Aortic smooth muscle cell (primary cell): ENCODE results near the gene SLC12A9. TPM values are rescaled to one million over a fixed set of nuclear protein-coding genes. Genes with fewer than 3 reads are reported as not detected.

Experiments
- total RNA-seq: library from RNA; depleted of rRNA; stranded (reverse); fragments of >200 nt; gene quantifications from 2 replicates; pipeline ENCODE4 v1.2.3, GENCODE V29; 2014

The SLC12A9 gene, protein sequence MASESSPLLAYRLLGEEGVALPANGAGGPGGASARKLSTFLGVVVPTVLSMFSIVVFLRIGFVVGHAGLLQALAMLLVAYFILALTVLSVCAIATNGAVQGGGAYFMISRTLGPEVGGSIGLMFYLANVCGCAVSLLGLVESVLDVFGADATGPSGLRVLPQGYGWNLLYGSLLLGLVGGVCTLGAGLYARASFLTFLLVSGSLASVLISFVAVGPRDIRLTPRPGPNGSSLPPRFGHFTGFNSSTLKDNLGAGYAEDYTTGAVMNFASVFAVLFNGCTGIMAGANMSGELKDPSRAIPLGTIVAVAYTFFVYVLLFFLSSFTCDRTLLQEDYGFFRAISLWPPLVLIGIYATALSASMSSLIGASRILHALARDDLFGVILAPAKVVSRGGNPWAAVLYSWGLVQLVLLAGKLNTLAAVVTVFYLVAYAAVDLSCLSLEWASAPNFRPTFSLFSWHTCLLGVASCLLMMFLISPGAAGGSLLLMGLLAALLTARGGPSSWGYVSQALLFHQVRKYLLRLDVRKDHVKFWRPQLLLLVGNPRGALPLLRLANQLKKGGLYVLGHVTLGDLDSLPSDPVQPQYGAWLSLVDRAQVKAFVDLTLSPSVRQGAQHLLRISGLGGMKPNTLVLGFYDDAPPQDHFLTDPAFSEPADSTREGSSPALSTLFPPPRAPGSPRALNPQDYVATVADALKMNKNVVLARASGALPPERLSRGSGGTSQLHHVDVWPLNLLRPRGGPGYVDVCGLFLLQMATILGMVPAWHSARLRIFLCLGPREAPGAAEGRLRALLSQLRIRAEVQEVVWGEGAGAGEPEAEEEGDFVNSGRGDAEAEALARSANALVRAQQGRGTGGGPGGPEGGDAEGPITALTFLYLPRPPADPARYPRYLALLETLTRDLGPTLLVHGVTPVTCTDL
- 9.7 and 13.2 TPM in 2 replicates for total RNA-seq

DNA sequence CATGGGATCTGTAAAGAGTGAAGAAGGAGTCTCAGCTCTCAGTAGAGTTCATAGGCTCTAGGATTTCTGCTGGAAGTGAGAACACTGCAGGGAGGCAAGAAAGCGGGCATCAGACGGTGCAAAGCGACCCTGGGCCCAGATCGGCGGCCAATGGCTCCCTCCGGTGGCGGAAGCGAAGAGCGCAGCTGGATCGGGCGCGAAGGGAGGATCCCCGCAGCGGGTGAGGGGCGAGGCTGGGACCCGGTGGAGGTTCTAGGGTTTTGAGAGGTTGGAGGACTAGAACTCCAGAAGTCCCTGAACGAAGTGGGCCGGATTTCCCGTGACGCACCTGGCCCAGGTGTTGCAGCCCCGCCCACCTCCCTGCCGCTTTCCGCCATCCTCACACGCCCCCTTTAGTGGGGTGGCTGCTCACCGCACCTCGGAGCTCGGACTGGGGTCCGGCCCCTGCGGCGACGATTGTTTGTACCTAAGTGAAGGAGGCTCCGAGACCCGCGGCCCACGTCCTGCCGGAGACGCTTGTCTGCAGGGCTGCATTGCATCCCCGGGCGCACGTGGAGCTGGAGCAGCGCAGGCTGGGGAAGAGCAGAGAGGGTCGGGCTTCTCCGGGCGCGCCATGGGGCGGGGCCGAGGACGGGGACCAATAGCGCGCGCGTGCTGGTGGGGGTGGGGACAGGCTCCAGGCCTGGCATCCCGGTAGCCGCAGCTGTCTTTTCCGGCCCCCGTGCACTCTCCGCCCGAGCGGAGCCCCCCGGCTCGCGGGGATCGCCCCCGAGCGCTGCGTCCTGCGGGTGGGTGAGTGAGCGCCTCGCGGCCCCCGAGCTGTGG lies at the start of gene SLC12A9:
TSS of gene SLC12A9 (plus strand) at position 666 of the 825 bp plus-strand sequence. CDS start 1,485 bp downstream, outside the sequence.

DNA sequence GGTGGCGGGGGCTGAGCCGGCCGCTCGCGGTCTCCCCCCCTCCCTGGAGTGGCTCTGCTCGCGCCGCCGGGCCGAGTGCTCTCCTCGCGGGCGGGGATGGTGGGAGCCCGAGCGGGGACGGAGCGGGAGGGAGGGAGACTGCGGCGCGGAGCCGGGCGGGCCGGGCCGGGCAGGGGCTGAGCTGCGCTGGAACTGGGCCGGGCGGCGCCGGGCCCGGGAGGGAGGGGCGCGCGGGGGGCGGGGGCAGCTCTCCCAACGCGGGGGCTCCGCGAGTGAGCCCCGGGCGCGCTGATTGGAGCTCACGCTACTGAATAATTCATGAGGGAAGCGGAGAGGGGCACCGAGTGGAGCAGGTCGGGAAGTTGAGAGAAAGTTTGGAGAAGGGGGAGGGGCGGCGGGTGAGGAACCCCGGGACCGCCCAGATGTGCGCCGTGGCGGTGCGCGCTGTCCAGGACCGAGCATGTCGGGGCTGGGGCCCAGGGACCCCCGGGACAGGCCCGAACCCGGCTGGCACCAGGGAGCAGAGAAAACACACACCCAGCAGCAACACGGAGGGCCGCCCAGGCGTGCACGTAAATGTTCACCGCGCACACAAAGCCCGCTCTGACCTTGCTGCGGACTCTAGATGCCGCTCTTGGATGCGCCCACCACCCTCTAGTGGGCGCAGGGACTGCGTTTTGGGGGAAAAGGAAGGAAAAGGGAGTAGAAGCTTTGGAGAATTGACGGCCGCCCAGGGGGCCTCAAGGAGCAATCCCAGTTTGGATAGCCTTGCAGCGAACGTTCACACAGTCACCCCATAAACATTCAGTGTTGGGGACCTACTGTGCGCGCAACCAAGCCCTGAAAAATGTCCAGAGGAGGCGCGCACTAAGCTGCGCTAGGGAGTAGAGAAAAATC lies 24.9 kb upstream of the SLC12A9 start, which contains the start of gene EPHB4:
TSS of gene EPHB4 (minus strand) at position 194 of the 897 bp plus-strand sequence. CDS start 493 bp downstream, outside the sequence.

DNA sequence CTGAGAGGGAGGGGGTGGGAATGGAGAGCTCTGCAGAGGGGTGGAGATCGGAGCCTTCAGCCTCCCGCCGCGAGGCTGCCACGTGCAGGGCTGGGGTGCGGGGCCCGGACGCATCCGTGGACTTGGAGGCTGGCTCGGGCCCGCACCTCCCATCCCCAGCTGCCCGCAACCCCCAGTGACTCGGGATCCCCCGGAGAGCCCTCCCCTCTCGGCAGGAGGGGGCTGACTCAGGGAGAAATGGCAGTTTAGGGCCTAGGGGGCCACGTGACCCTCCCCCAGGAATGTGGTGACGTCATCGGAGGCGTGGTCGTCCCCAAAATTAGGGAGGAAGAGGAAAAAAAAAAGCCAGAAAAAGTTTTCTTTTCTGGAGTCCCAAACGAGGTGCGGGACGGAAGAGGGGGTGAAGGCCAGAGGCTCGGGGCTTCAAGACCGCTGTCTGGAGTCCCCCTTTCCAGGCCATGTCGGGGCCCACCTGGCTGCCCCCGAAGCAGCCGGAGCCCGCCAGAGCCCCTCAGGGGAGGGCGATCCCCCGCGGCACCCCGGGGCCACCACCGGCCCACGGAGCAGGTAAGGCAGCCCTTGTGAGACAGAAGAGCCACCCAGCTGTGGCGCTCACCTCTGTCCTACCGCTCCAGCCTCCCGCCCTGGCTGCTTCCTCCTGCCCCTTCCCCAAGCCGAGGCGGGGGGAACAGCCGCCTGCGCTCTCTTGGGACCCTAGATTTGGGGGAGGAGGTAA lies 14.7 kb downstream of the SLC12A9 start, which contains the start of gene TRIP6:
TSS of gene TRIP6 (plus strand) at position 348 of the 736 bp plus-strand sequence. CDS start at position 459, 111 bp downstream.

DNA sequence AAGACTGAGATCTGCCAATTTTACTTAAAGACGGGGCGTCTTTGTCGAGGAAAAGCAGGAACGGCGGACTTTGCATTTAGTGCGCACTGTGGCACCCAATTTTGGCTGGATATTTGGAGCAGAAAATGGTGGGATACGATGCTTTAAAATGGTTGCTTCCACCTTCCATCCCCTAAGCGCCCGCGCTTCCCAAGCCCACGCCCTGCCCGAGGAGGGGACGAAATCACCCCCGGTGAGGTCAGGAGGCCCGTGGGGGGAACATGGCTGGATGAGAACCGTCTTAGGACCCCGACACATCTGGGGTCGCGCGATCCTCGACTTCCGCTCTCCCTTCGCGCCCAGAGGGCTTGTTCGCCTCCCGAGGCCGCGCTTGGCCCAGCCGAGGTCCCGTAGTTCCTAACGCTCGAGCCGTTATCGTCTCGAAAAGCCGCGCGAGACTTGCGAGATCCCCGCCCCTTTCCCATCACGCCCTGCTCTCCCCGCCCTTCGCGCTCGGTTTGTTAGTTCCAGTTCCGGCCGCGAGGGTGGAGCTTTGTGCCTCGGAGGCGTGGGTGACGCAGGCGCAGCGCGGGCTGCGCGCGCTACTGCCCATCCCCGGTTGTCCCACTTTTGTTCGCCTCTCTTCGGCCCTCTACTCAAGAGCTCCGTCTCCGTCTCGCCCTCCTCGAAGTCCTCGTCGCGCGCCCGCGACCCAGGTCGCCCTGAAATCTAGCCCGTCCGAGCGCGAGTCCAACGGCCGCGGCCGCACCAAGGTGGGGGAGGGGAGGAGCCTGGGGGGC lies 22.3 kb downstream of the SLC12A9 start, which contains the start of gene SRRT:
TSS of gene SRRT (plus strand) at position 527 of the 779 bp plus-strand sequence. CDS start 488 bp downstream, outside the sequence.

DNA sequence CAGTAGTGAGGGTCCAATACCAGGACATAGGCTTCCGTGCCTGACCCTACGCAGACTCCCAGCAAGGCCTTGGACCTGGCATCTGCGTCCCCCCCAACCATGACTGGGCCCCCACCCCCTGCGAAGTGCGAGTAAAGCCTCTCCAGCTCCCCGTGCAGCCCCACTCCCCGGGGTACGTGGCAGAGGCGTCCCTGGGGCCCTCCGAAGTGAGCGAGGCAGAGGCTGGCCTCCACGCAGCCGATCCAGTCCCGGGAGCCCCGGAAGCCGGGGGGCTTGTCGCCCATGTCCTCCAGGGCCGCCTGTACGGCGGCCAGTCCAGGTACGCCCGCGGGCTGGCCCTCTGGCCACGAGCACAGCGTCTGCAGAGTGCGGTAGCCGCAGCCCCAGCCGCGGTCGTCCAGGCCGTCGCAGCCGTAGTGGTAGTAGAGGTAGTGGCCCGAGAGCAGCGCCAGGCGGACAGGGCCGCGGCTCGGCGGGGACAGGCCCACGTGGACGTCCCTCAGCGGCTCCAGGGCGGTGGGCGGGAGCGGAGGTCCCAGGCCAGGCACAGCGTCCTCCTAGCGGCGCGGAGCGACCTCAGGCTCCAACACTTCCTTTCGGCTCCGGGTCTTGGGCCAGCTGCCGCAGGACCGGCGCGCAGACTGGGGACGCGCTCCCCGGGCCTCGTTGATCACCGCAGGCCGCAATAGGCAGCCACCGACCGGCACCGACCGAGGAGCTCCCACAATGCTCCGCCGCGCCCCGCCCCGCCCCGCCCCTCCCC lies 36.7 kb downstream of the SLC12A9 start, which contains the start of gene UFSP1:
TSS of gene UFSP1 (minus strand) at position 728 of the 763 bp plus-strand sequence. CDS start at position 284, 444 bp downstream.

DNA sequence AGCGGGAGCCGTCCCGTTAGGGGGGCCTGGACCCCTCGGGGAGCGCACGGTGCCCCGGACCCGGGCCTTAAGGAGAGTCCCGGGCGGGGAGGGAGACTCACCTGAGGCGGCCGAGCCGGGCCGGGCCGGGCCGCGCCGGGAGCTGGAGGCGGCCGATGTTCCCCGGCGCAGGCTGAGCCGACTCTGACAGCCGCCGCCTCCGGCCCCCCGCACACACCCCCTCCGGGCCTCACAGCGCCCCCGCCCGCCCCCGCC lies 43.1 kb downstream of the SLC12A9 start, which contains the start of gene ACHE:
TSS of gene ACHE (minus strand) at position 188 of the 255 bp plus-strand sequence. CDS start 1,656 bp downstream, outside the sequence.

Other genes starting within 250 kb of the SLC12A9 start
- 4.0 and 6.9 TPM in 2 replicates for gene MOSPD3, start 240.2 kb upstream of the SLC12A9 start, total RNA-seq
- 0.31 and 0.40 TPM in 2 replicates for gene TFR2, start 211.2 kb upstream of the SLC12A9 start, total RNA-seq
- gene ACTL6B, start 196.3 kb upstream of the SLC12A9 start, total RNA-seq = not detected in 2 replicates
- gene GNB2, start 179.0 kb upstream of the SLC12A9 start, total RNA-seq = 84.4 and 86.5 TPM in 2 replicates
- 11.4 and 11.8 TPM in 2 replicates for gene GIGYF1, start 158.5 kb upstream of the SLC12A9 start, total RNA-seq
- gene POP7, start 146.6 kb upstream of the SLC12A9 start, total RNA-seq = 30.2 and 34.5 TPM in 2 replicates
- gene EPO, start 132.2 kb upstream of the SLC12A9 start, total RNA-seq = not detected in 2 replicates
- not detected in 2 replicates for gene ZAN, start 119.1 kb upstream of the SLC12A9 start, total RNA-seq
- gene EPHB4, start 25.2 kb upstream of the SLC12A9 start, total RNA-seq = 14.1 and 16.4 TPM in 2 replicates
- 89.4 and 93.8 TPM in 2 replicates for gene TRIP6, start 14.7 kb downstream of the SLC12A9 start, total RNA-seq
- 37.4 and 52.7 TPM in 2 replicates for gene SRRT, start 22.4 kb downstream of the SLC12A9 start, total RNA-seq
- 3.1 and 4.9 TPM in 2 replicates for gene UFSP1, start 37.0 kb downstream of the SLC12A9 start, total RNA-seq
- gene ACHE, start 43.2 kb downstream of the SLC12A9 start, total RNA-seq = not detected in 2 replicates
- gene MUC3A, start 96.8 kb downstream of the SLC12A9 start, total RNA-seq = not detected in 2 replicates
- gene MUC12, start 116.9 kb downstream of the SLC12A9 start, total RNA-seq = 0.13 and 0.37 TPM in 2 replicates
- gene MUC17, start 167.4 kb downstream of the SLC12A9 start, total RNA-seq = under 0.01 TPM in 1 of 2 replicates, not detected in the other
- 21.1 and 23.5 TPM in 2 replicates for gene TRIM56, start 232.8 kb downstream of the SLC12A9 start, total RNA-seq